ENCODE measurements around the gene PDE4D. TPM values are rescaled to one million over a fixed set of nuclear protein-coding genes. Genes with fewer than 3 reads are reported as not detected.

The PDE4D gene
- total RNA-seq, 1 experiment from 2014 or later = 6.5 TPM

DNA sequence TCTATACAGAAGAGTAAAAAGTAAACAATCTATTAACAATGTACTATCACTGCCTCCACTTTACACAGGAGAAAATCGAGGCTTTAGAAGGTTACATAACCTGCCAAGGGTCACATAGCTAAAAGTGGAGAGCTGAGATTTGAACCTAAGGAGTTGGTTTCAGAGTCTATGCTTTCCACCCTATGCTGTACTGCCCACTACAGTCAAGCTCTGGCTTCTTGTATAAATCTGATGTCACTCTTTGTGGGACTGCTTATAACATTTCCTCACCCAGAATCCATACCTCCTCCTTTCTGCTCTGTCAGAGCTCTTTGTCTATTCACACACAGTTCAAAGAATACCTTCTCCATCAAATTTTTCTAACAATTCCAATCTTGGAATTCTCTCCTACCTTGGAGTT is 807.5 kb downstream of the PDE4D start:
- H3K27ac ChIP-seq (ENCODE audit: low read depth, low read length, poor library complexity, severe bottlenecking) = no peak overlapping the region
- CTCF ChIA-PET = no interaction called here
- intact Hi-C loops (cut with micrococcal nuclease; ENCODE audit: unreplicated experiment) = no loop called here
- H3K9me3 ChIP-seq (ENCODE audit: low read depth, low read length, poor library complexity, severe bottlenecking) = no peaks in the 10 kb centered on the region
- no peaks in the 10 kb centered on the region for H3K27me3 ChIP-seq (replicated peaks; ENCODE audit: insufficient read depth, low read depth, low read length, poor library complexity)
- POLR2A ChIA-PET (ENCODE audit: low non-redundant PET) = no interaction called here
- H3K4me1 ChIP-seq (ENCODE audit: insufficient read depth, low read length, poor library complexity, severe bottlenecking) = no peaks in the 10 kb centered on the region
- no peak for TF ChIP-seq EZH2 (IDR thresholded peaks at IDR 0.05; ENCODE audit: borderline replicate concordance, low read depth, low read length, poor library complexity, severe bottlenecking)
- TF ChIP-seq, protein P1, sequence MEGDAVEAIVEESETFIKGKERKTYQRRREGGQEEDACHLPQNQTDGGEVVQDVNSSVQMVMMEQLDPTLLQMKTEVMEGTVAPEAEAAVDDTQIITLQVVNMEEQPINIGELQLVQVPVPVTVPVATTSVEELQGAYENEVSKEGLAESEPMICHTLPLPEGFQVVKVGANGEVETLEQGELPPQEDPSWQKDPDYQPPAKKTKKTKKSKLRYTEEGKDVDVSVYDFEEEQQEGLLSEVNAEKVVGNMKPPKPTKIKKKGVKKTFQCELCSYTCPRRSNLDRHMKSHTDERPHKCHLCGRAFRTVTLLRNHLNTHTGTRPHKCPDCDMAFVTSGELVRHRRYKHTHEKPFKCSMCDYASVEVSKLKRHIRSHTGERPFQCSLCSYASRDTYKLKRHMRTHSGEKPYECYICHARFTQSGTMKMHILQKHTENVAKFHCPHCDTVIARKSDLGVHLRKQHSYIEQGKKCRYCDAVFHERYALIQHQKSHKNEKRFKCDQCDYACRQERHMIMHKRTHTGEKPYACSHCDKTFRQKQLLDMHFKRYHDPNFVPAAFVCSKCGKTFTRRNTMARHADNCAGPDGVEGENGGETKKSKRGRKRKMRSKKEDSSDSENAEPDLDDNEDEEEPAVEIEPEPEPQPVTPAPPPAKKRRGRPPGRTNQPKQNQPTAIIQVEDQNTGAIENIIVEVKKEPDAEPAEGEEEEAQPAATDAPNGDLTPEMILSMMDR (conservative IDR thresholded peaks at IDR 0.05; ENCODE audit: low read depth, low read length) = no peak
- no peak overlapping the region for H3K4me3 ChIP-seq (ENCODE audit: low read depth, low read length, poor library complexity, severe bottlenecking)
- H3K36me3 ChIP-seq (ENCODE audit: insufficient read depth, low read length, poor library complexity, severe bottlenecking) = no peaks in the 10 kb centered on the region
- DNase-seq (ENCODE audit: low spot score) = no peak
- no TSS peak for BruUV-seq (replicated peaks)

DNA sequence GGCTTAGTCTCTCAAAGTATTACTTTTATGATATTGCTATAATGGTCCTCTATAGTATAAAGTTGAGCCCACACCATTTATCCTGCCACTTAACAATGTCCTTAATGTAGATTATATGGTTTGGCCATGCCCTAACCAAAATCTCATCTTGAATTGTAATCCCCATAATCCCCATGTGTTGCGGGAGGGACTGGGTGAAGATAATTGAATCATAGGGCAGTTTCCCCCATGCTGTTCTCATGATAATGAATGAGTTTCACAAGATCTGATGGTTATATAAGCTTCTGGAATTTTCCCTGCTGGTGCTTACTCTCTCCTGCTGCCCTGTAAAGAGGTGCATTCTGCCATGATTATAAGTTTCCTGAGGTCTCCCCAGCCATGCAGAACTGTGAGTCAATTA is 811.8 kb downstream of the PDE4D start:
- Histone ChIP-seq H3K4me1 (ENCODE audit: insufficient read depth, low read length, poor library complexity, severe bottlenecking) (no peaks in the 10 kb centered on the region), H3K9me3 (ENCODE audit: low read depth, low read length, poor library complexity, severe bottlenecking) (no peaks in the 10 kb centered on the region), H3K27me3 (replicated peaks; ENCODE audit: insufficient read depth, low read depth, low read length, poor library complexity) (no peaks in the 10 kb centered on the region), H3K27ac (ENCODE audit: low read depth, low read length, poor library complexity, severe bottlenecking) (no peak overlapping the region), H3K36me3 (ENCODE audit: insufficient read depth, low read length, poor library complexity, severe bottlenecking) (no peaks in the 10 kb centered on the region), H3K4me3 (ENCODE audit: low read depth, low read length, poor library complexity, severe bottlenecking) (no peak overlapping the region)
- DNase-seq (ENCODE audit: low spot score) = peak; percentile 25
- intact Hi-C loops (cut with micrococcal nuclease; ENCODE audit: unreplicated experiment) = no loop called here
- CTCF ChIA-PET = no interaction called here
- BruUV-seq (replicated peaks) = no TSS peak
- TF ChIP-seq, protein P1 (conservative IDR thresholded peaks at IDR 0.05; ENCODE audit: low read depth, low read length) = no peak
- TF ChIP-seq EZH2 (IDR thresholded peaks at IDR 0.05; ENCODE audit: borderline replicate concordance, low read depth, low read length, poor library complexity, severe bottlenecking) = no peak
- POLR2A ChIA-PET (ENCODE audit: low non-redundant PET) = no interaction called here

DNA sequence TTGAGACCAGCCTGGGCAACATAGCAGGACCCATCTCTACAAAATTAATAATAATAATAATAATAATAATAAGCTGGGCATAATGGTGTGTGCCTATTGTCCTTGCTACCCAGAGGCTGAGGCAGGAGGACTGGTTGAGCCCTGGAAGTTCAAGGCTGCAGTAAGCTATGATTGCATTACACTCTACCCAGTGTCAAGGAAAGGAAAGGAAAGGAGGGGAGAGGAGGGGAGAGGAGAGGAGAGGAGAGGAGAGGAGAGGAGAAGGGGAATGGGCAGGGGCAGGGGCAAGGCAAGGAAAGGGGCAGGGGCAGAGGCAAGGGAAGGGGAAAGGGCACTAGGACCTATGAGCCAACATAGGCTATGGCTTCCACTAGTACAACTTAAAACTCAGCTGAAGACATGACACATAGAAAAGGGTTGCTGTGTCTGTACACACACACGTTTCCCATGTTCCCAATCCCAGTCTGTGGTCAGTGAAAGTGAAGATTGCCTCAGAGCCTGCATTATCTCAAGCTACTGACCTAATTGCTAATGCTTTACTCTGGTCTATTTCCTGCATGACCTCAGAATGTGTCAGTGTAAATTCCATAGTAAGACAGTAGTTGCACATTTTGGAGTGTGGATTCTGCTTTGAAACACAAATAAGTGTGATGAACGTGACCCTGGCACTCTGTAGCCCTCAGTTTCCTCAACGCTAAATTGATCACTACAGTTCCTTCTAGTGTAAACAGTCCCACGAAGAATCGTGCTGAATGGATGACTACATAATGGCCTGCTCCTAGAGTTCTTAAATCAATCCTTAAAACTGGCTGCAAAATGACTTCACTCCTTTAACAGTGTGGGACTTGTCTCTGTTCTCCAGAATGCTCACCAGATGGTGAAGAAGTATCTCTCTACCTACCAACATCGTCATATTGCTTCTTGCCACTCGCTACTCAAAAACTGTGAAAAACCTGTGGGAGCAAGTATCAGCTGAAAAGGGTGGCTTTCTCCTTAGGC is 813.6 kb downstream of the PDE4D start:
- BruUV-seq (replicated peaks) = no TSS peak
- no peak overlapping the region for H3K4me3 ChIP-seq (ENCODE audit: low read depth, low read length, poor library complexity, severe bottlenecking)
- H3K27me3 ChIP-seq (replicated peaks; ENCODE audit: insufficient read depth, low read depth, low read length, poor library complexity) = no peaks in the 10 kb centered on the region
- ChIA-PET POLR2A (ENCODE audit: low non-redundant PET) (no interaction called here), CTCF (no interaction called here)
- DNase-seq (ENCODE audit: low spot score) = no peak
- intact Hi-C loops (cut with micrococcal nuclease; ENCODE audit: unreplicated experiment) = no loop called here
- H3K27ac ChIP-seq (ENCODE audit: low read depth, low read length, poor library complexity, severe bottlenecking) = no peak overlapping the region
- H3K9me3 ChIP-seq (ENCODE audit: low read depth, low read length, poor library complexity, severe bottlenecking) = no peaks in the 10 kb centered on the region
- no peak for TF ChIP-seq EZH2 (IDR thresholded peaks at IDR 0.05; ENCODE audit: borderline replicate concordance, low read depth, low read length, poor library complexity, severe bottlenecking)
- TF ChIP-seq, protein P1 (conservative IDR thresholded peaks at IDR 0.05; ENCODE audit: low read depth, low read length) = no peak
- no peaks in the 10 kb centered on the region for H3K36me3 ChIP-seq (ENCODE audit: insufficient read depth, low read length, poor library complexity, severe bottlenecking)
- H3K4me1 ChIP-seq (ENCODE audit: insufficient read depth, low read length, poor library complexity, severe bottlenecking) = no peaks in the 10 kb centered on the region
